ENCODE results near the gene LGI4.
"Not testable (repeated sequence)": the region's sequence is repeated elsewhere in the genome, so short reads cannot be mapped to it uniquely, and the experiment has no call there.

LGI4 gene

DNA sequence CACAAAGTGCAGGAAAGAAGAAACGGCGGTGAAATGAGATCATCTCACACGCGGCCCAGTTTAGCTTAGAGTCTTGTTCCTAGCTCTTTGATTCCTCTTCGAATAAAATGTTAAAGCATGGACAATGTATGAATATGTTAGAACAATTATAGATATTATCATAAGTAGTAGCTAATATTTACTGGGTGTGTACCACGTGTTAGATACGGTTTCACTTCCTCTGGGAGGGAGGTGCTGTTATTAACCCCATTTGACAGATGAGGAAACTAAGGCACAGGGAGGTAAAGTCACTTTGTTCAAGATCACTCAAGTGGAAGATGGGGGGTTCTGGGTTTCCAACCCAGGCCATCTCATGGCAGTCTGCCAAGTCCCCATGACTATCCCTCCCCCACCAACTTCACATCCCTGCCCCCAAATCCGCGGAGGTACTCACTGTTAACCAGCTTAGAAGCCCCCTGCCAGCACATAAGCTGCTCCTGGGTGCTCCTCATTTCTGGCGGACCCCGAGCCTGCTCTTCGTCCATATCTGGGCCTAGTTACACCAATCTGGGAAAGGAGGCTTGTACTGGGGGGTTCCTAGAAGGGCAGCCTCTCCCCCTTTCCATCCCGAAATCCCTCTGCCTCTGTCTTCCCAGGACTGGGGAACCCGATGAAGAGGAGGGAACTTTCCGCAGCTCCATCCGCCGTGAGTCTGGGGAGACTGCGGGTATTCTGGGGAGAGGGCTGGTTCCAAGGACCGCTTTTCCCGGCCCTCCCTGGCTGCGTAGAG is 7.2 kb upstream of the LGI4 start:
- no peak for DNase-seq (ENCODE audit: low spot score)

DNA sequence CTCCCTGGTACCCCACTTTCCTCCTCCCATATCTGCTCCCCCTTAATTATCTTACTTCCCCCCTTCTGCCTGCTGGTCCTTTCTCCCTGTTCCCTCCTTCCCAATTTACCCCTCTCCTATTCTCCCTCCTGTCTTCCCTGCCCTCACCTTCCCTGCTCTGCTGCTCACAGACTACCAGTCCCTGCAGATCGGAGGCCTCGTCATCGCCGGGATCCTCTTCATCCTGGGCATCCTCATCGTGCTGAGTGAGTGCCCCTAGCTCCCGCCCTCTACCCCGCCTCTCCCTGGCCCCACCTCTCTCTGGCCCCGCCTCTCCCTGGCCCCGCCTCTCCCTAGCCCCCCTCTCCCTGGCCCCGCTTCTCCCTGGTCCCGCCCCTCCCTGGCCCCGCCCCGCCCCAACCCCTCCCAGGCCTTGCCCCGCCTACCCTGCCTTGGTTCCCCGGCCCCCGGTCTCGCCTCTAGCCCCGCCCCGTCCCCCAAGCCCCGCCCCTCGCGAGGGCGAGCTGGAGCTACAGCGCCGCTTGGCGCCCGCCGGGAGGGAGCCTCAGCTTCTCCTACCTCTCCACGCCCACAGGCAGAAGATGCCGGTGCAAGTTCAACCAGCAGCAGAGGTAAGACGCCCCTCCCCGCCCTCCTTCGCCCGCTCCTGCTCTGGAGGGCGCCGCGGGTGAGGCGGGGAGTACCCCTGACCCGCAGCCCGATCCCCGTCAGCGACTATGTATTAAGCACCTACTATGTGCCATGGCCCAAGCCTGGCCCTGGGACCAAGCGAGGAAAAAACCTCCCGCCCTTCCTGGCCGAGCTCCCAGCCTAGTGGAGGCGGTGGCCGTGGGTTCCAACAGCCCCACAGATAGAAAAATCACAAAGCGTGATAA is 6.3 kb upstream of the LGI4 start:
- DNase-seq (ENCODE audit: low spot score), result peak; percentile 100

DNA sequence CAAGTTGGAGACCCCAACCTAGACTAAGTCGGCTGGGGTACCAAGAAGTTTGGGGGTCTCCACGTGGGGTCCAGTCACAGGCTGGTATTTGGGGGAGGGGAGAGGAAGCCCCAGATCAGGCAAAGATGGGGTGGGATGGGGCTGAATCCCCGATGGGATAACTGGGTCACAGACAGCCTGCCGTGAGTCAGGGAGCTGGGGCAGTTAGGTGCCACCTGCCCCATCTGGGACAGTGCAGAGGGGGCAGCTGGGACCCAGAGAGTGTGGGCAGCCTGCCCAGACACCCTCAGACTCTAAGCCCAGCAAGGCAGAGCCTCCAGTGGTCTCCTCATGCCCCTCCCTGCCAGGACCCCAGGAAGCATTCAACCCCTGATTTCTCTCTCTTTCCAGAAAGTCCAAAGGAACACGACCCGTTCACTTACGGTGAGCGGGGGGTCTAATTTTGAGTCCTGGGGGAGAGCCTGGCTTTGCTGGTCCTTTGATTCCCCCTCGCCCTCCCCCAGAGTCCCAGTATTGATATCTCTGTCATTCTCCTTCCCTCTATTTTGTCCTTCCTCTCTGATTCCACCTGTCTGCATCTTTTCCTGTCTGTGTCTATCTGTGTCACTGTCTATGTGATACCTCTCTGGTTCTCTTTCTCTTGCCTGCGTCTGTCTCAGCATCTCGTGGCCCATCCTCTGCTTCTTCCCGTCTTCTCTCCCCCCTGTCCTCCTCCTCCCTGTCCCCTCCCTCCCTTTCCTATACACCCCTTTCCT is 5.5 kb upstream of the LGI4 start:
- DNase-seq (ENCODE audit: low spot score), result no peak

DNA sequence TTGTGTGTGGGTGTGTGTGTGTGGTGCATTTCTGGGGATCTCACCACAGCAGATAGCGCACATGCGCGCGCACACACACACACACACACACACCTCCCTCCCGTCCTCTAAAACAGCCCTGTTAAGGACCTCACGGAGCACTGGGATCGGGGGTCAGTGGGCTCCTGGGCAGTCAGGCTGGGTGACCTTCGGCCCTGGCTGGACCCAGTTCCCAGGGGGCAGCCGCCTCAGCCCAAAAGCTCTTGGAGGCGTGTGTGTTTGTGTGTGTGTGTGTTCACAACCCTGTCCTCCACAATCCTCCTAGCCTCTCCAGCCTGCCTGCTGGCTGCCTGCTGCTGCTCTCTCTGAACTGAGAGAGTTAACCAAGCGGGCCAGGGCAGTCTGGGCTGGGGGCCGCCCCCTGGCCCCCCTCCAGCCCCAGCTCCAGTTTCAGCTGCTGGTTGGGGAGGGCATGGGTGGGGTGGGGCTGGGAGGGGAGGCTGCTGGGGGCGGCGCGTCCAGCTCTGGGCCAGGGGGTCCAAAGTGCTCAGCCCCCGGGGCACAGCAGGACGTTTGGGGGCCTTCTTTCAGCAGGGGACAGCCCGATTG is 3.5 kb upstream of the LGI4 start, which contains the start of gene FXYD1:
Gene FXYD1, plus strand, starts transcription at position 520 of the 588 bp plus-strand sequence. CDS start 1,256 bp downstream, outside the sequence.
- DNase-seq (ENCODE audit: low spot score), result no peak

DNA sequence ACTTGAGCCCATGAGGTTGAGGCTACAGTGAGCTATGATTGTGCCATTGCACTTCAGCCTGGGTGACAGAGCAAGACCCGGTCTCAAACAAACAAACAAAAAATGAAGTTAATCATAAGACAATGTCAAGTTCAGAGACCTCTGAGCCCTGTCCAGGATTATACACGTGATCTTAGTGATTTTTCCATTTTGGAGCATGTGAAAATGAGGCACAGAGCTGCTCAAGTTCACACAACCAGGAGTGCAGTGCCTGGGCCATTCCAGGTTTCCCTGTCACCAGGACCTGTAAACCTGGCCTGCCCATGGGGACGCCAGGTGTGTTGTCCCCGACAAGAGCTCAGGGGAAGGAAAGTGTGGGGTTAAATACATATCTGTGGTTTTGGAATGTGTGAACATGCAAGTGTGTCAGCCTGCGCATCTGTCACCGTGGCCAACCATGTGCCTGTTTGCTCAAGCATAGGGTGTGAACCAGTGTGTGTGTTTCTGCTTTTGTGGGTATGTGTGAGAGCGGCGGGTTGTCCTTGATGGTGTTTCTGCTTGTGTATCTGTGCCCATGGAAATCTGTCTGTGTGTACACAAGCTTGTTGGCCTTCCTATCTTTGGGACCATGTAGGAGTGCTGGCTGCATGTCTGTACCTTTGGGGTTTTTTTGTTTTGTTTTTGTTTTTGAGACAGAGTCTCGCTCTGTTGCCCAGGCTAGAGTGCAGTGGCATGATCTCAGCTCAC is 2.3 kb upstream of the LGI4 start:
- no peak for DNase-seq (ENCODE audit: low spot score)

DNA sequence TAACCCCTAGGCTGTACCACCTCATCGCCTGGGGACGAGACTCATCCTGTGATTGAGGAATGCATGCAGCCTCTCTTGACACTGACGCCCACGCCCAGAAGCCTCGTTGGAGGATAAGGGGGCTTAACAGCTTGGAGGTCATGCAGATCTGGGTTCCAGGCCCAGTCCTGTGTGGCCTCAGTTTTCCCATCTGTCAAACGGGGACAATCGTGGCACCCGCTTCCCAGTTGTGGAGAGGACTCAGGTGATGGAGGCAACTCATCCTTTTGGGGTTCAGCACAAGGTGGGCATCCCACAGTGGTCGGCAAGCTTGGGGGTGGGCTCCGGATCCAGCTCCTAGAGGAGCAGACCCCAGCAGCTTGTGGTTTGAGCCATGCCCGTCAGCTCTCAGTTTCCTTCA is 1.4 kb upstream of the LGI4 start:
- no peak for DNase-seq (ENCODE audit: low spot score)

DNA sequence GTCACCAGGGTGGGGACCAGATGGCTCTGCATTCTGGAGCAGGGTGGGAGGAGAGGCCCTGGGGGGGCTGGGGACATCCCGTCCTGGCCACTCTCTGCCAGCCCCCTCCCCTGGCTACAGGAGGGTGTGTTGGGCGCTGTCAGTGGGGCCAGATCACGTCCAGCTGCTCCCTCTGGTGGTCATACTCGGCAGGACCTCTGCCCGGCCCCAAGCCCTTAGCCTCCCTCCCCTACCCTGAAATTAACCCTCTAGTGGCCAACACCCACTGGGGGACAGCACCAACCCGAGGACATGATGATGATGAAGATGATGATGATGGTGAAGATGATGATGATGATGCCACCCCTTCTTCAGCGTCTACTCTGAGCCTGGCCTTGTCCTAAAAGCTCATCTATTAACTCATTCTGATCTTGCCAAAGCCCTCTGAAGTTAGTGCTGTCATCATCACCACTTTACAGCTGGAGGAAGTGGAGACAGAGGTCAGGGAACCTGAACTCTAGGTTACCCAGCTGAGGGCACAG is 590 bp upstream of the LGI4 start:
- DNase-seq (ENCODE audit: low spot score), result peak; percentile 90

DNA sequence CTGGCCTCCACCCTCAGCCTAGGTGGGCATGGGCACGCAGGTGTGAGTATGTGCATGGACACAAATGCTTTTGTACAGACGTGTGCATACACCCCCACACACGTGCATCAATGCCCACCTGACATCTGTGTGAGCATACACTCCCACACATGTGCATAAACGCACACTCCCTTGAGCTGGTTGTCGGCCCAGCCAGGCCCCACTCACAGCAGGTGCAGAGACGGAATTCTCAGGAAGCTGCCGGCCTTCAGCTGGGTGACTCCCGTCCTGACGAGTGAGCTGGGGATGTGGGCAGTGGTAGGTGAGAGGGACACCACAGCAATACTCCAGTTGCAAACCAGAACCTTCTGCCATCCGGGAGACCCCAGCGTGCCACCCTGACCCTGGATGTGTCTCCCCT is 1.0 kb downstream of the LGI4 start:
- no peak for DNase-seq (ENCODE audit: low spot score)

DNA sequence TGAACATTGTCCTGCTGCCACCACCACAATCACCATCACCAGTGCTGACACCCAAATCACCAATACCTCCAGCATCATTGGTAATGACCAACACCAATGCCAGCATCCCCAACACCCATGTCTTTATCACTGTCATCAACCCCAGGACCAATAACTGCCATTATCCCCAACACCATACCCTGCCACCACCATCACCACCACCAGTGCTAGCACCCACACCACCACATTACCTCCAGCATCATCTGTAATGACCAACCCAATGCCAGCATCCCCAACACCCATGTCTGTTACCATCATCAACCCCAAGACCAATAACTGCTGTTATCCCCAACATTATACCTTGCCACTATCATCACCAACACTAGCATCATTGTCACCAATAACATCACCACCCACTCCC is 2.6 kb downstream of the LGI4 start:
- DNase-seq (ENCODE audit: low spot score), result no peak

DNA sequence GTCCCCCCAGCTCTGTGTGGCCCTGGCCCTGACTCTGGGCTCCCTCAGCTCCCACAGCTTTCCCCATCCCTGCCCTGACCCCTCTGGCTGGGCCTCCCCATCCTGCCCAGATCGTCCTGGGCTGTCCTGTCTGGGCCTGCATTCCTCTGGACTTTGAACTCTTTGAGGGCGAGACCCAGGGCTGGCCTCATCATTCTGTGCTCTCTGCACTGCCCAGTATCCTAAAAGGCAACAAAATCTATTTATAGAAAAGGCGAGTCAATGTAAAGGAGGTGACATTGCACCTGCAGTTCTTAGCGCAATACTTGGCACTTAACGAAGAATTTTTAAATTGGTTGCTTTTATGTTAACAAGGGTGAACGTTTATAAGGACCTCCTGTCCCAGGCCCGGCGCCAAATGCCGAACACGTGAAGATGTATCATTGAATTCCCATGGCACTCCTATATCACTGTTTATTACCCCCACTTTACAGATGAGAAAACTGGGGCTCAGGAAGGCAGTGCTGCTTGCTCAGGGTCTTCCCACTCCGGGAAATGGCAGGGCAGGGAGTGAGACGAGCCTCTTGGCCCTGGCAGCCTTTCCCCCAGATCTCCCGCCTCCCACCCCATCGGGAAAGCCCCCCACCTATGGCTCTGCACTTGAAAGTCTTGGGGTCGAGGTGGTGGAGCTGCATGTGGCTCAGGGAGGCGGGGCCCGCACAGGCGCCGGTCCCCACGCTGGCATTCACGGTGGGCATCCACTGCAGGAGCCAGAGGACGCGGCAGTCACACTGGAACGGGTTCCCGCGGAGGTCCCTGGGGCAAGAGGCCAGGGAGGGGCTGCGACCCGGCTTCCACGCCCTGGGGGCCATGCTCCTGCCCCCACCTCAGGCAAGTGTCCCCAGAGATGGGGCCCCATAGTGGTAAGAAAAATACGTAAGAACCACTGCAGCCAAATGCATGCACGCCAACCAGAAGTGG is 3.8 kb downstream of the LGI4 start:
- DNase-seq (ENCODE audit: low spot score), result no peak

DNA sequence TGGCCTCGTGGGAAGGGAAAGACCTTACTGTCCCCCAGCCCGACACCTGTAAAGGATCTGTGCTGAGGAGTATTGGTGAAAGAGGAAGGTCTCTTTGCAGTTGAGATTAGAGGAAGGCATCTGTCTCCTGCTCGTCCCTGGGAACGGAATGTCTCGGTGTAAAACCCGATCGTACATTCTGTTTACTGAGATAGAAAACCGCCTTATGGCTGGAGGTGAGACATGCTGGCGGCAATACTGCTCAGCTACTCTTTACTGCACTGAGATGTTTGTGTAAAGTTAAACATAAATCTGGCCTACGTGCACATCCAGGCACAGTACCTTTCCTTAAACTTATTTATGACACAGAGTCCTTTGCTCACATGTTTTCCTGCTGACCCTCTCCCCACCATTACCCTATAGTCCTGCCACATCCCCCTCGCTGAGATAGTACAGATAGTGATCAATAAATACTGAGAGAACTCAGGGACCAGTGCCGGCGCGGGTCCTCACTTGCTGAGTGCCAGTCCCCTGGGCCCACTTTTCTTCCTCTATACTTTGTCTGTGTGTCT is 5.1 kb downstream of the LGI4 start:
- not testable (repeated sequence) for DNase-seq (ENCODE audit: low spot score)

DNA sequence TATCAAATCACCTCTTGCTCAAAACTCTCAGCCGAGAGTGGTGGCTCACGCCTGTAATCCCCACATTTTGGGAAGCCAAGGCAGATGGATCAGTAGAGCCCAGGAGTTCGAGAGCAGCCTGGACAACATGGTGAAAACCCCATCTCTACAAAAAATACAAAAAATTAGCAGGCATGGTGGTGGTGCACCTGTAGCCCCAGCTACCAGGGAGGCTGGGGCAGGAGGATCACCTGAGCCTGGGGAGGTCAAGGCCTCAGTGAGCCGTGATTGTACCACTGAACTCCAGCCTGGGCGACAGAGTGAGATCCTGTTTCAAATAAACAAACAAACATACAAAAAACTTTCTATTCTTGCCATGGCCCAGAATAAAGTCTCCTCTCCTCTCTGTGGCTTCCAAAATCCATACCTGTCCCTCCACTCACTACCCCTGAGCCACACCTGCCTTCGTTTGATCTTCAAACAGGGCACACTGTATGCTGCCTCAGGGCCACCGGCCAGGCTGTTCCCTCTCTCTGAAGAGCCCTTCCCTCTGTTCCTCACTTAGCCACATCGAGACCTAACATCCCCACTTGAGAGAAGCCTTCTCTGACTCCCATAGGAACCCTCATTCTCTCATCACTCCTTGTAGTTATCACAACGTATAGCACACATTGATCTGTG is 6.3 kb downstream of the LGI4 start:
- DNase-seq (ENCODE audit: low spot score), result no peak

DNA sequence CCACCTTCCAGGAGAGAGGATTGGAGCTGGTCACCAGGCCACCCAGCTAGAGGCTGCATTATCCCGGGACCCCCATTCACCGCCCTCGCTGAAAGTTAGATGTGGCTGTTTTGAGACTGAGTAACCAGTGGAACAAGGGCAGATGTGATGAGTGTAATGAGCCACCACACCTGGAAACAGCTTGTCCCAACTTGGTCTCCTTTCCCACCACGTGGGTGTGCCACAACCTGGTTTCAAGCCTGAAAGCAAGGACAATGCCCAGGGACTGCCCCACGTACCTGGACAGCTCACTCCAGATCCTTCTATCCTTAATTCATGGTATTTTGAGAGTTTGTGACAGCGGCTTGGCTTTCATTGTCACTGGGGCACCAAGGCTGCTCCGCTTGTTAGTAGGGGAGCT is 7.0 kb downstream of the LGI4 start:
- no peak for DNase-seq (ENCODE audit: low spot score)

DNA sequence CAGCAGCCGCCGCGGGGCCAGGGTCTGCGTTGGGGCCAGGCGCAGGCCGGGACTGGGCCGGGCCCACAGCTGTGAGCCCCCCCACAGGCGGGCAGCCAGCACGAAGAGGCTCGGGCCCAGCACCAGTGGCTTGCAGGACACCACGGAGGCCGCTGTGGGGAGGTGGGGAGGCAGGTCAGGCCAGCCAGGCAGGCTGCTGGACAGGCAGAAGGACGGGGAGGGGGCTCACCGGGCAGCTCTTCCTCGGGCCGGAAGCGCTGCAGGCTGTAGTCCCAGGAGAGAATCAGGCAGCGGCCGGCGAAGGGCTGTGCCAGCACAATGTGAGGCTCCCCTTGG is 8.3 kb downstream of the LGI4 start:
- no peak for DNase-seq (ENCODE audit: low spot score)

DNA sequence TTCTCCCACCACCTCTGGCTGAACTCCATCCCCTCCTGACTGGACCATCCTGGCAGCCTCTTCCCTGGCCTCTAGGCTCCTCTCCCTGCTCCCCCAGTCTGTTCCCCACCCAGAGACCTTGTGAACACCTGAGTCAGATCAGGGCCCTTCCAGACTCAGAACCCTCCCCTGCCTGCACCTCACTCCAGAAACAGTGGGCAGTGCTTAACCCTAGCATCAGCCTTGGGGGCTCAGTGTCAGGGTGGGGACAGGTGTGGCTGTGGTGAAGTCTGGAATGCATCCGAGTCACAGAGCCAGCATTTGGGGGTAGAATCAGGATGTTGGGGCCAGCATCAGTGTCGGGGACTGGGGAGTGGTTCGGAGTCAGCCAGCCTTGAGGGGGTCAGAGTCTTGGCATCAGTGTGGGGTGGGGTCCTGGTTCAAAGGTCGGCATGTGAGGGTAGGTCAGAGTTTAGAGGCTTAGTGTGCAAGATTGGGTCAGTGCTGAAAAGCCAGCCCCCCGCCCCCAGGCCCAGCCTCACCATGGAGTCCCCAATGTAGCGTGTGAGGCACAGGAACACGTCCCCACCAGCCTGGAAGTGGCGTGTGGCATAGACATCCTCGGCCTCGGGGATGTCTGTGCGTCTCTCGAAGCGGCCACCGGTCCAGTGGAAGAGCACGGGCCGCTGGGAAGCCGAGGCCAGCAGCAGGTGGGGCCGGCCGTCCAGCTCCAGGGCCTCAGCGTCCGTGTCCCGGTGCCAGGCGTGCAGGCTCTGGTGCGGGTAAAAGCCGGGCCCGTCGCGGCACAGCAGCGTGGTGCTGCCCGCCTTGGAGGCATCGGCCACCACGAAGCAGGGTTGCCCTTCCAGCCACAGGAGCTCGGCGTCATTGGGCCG is 8.9 kb downstream of the LGI4 start:
- no peak for DNase-seq (ENCODE audit: low spot score)

DNA sequence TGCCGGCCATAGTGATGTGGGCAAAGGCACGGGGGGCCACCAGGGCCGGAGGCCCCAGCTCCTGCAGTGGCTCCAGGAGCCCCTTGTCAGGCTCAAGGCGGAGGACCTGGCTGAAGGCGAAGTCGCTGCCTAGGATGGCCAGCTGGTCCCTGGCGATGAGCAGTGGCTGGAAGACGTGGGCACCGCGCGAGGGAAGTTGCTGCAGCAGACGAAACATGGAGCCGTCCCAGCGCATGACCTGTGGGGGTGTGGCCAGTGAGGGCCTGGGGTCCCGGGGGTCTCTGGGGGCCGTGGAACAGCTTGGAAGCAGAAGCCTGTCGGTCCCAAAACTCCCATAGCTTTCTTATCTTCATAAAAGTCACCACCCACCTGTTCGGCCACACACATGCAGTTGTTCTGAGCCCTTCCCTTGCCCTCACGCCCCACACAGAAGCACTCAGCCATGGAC is 9.6 kb downstream of the LGI4 start:
- DNase-seq (ENCODE audit: low spot score), result no peak

DNA sequence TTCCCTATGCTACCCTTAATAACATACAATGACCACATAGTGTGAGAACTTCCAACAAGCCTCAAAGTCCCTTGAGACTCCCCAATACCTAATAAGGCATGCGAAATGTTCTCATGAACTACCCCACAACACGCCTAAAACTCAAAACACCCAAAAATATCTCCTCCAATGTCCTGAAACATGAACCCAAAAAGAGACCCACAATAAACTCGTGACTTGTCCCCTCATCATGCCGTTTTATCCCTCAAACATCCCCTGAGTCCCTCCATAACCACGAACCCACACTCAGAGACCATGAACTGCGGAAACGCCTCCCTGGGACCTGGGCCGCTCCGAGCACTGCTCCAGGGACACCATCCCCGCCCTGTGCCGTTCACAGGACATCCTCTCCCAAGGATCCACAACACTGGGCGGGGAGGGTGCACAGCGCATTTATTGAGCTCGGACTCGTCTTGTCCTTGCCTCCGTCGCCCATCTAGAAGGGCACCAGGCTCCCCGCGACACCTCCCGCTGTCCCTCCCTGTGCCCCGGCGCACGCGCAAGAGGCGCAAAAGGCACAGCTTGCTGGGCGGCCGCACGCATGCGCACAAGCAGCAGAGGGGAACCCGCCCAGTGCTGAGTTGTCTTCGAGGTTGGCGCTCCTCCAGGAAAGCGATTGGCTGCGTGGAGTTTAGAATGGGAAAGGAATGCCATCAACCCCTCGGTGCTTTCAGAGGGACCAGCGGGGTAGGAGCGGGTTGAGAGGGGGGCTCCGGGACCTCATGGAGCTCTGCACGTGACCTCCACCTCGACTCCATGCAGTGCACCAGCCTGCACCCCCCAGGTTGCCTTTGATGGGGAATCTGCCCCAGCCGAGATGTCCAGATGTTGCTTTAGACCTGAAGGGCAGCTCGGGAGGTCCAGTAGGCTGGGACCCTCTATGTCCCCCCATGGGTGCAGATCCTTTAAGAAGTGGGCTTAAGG is 10.5 kb downstream of the LGI4 start:
- peak; percentile 99 for DNase-seq (ENCODE audit: low spot score)

Data from AG08396 (cell line).